DND-41 (cell line): Measurements from ENCODE around the gene BBS9.

Experiments
- EZH2 ChIP-seq: IDR thresholded peaks from 3 replicates; pipeline ENCODE4 v1.6.1; 2012; ENCODE audit warnings: borderline replicate concordance, low read depth, mild to moderate bottlenecking, moderate library complexity, low read length, inconsistent platforms; ENCODE audit not compliant: severe bottlenecking
- TF ChIP-seq, protein P1 (sequence below): IDR thresholded peaks from 2 replicates; pipeline ENCODE4 v1.5.1; 2012; ENCODE audit warnings: borderline replicate concordance, low read length, moderate library complexity, mild to moderate bottlenecking; ENCODE audit not compliant: poor library complexity, severe bottlenecking; ENCODE audit errors: extremely low read depth

DNA sequence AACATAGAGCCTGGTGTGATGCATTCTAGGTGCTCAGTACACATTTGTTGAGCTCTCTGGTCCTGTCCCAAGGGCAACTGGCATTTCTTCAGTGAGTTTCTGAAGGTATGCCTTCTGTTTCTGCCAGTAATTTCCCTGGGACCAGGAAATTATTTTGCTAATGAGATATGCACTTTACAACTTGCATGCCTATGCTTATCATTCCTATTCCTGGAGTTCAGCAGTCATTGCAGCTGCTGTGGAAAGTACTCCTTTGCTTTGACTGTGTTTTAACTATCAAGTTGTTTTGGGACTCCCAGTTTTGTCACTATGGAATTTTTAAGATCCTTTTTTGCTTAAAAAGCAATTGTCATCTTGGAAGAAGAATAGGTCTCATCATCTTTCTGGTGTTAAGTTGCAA, 283.0 kb downstream of the BBS9 start:
- TF ChIP-seq, protein P1, sequence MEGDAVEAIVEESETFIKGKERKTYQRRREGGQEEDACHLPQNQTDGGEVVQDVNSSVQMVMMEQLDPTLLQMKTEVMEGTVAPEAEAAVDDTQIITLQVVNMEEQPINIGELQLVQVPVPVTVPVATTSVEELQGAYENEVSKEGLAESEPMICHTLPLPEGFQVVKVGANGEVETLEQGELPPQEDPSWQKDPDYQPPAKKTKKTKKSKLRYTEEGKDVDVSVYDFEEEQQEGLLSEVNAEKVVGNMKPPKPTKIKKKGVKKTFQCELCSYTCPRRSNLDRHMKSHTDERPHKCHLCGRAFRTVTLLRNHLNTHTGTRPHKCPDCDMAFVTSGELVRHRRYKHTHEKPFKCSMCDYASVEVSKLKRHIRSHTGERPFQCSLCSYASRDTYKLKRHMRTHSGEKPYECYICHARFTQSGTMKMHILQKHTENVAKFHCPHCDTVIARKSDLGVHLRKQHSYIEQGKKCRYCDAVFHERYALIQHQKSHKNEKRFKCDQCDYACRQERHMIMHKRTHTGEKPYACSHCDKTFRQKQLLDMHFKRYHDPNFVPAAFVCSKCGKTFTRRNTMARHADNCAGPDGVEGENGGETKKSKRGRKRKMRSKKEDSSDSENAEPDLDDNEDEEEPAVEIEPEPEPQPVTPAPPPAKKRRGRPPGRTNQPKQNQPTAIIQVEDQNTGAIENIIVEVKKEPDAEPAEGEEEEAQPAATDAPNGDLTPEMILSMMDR = no peak
- TF ChIP-seq EZH2 = no peak
